Measurements from ENCODE around the gene CALML3. TPM values are rescaled to one million over a fixed set of nuclear protein-coding genes. Genes with fewer than 3 reads are reported as not detected.

Gene CALML3
- total and polyA plus RNA-seq, 2 donors (not counting 3 experiments of a cell fraction or from before 2014, with no cell fraction given), result not detected

DNA sequence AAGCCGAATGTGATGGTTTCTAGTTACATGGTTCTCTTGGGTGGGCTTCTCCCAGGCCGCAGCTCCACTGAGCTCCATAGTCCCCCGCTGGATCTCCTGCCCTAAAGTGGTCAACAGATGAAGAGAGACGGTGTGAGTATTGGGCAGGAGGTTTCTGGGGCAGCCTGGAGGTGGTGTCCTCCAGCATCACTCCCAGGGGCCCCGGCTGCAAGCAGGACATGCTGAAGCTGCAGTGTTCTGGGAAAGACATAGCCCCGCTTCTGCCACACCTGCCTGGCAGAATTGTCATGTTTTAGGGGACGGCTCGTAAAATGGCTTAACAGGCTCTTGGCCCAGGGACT lies 40.4 kb downstream of the CALML3 start:
- Histone ChIP-seq H3K4me3 (replicated peaks in 1 of 3; ENCODE audit: insufficient read depth in 1 of 3, low read depth in 1 of 3, low read length in 3 of 3) (no peak overlapping the region), H2AFZ (ENCODE audit: low read depth, low read length) (no peak overlapping the region)
- intact Hi-C loops (cut with micrococcal nuclease), result no loop called here

More for the DNA sequence above, 40.4 kb downstream of the CALML3 start:
- ChIA-PET POLR2A (no interaction called here), CTCF (no interaction called here)
- Histone ChIP-seq H3K79me2 (ENCODE audit: control insufficient read depth, insufficient read depth, low read length) (no peaks in the 10 kb centered on the region), H3K9me3 (replicated peaks; ENCODE audit: control insufficient read depth, insufficient read depth, low read length) (no peaks in the 10 kb centered on the region), H3K9ac (replicated peaks; ENCODE audit: extremely low read depth, insufficient read depth, low read length) (no peak overlapping the region), H3K27me3 (ENCODE audit: control insufficient read depth in 2 of 2, insufficient read depth in 2 of 2, low read length in 2 of 2) (no peaks in the 10 kb centered on the region), H3K27ac (ENCODE audit: insufficient read depth, low read depth, low read length) (no peak overlapping the region), H3K4me1 (ENCODE audit: control insufficient read depth, extremely low read depth, insufficient read depth, low read length) (peaks cover 2% of the 10 kb centered on the region), H3K36me3 (ENCODE audit: control insufficient read depth in 2 of 2, extremely low read depth in 1 of 2, insufficient read depth in 2 of 2, low read length in 2 of 2) (no peaks in the 10 kb centered on the region), H3K4me2 (ENCODE audit: insufficient read depth, low read length) (no peak overlapping the region), H3K9me1 (replicated peaks; ENCODE audit: control insufficient read depth, extremely low read depth, insufficient read depth, low read length) (no peaks in the 10 kb centered on the region), H4K20me1 (replicated peaks; ENCODE audit: control insufficient read depth, extremely low read depth, insufficient read depth, low read length) (no peaks in the 10 kb centered on the region)
- no TSS peak for BruUV-seq (replicated peaks)
- DNase-seq (ENCODE audit: low read depth, low spot score) (no peak), FAIRE-seq (no peak)
- no peak for TF ChIP-seq EZH2 (IDR thresholded peaks at IDR 0.05; ENCODE audit: borderline replicate concordance, low read depth, low read length, severe bottlenecking)
- TF ChIP-seq POLR2A (IDR thresholded peaks at IDR 0.05; ENCODE audit: low read depth, low read length), result no peak
- TF ChIP-seq FOS (IDR thresholded peaks at IDR 0.05; ENCODE audit: borderline replicate concordance, insufficient read depth, low read length), result no peak
- TF ChIP-seq GATA2 (IDR thresholded peaks at IDR 0.05; ENCODE audit: insufficient read depth, insufficient read length, low read depth, low read length), result no peak
- TF ChIP-seq MYC (IDR thresholded peaks at IDR 0.05; ENCODE audit: low read depth, low read length), result no peak
- no peak for TF ChIP-seq JUN (IDR thresholded peaks at IDR 0.05; ENCODE audit: borderline replicate concordance, insufficient read depth, insufficient read length, low read depth)
- TF ChIP-seq, protein P1, sequence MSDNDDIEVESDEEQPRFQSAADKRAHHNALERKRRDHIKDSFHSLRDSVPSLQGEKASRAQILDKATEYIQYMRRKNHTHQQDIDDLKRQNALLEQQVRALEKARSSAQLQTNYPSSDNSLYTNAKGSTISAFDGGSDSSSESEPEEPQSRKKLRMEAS (IDR thresholded peaks at IDR 0.05; ENCODE audit: insufficient read depth, insufficient read length), result no peak
- no peak for TF ChIP-seq POLR2AphosphoS5 (IDR thresholded peaks at IDR 0.05; ENCODE audit: insufficient read depth, low read depth, low read length)
- TF ChIP-seq, protein P2, sequence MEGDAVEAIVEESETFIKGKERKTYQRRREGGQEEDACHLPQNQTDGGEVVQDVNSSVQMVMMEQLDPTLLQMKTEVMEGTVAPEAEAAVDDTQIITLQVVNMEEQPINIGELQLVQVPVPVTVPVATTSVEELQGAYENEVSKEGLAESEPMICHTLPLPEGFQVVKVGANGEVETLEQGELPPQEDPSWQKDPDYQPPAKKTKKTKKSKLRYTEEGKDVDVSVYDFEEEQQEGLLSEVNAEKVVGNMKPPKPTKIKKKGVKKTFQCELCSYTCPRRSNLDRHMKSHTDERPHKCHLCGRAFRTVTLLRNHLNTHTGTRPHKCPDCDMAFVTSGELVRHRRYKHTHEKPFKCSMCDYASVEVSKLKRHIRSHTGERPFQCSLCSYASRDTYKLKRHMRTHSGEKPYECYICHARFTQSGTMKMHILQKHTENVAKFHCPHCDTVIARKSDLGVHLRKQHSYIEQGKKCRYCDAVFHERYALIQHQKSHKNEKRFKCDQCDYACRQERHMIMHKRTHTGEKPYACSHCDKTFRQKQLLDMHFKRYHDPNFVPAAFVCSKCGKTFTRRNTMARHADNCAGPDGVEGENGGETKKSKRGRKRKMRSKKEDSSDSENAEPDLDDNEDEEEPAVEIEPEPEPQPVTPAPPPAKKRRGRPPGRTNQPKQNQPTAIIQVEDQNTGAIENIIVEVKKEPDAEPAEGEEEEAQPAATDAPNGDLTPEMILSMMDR (IDR thresholded peaks at IDR 0.05; ENCODE audit: extremely low read depth in 1 of 2, insufficient read depth in 1 of 2, low read depth in 1 of 2, low read length in 2 of 2), result no peak
- dilution Hi-C loops (cut with MboI; ENCODE audit: extremely low pct_ligation_motif_present, low sequenced_read_pairs), result no loop called here
